B cell (primary cell): ENCODE results near the gene SETD1A. TPM values are rescaled to one million over a fixed set of nuclear protein-coding genes. Genes with fewer than 3 reads are reported as not detected.

Source experiments
- ATAC-seq: fragments of 200-7000 bp; cut with Tn5 transposase; one replicate; pipeline ENCODE4 v1.10.0; 2021; ENCODE audit warnings: low read depth, mild to moderate bottlenecking, moderate number of reproducible peaks, moderate library complexity
- CTCF ChIA-PET: fragments of 350-600 bp; sonication (Branson Sonifier 250); formaldehyde crosslinking; loops from one replicate; lab custom pipeline; 2021; ENCODE audit warnings: antibody characterized with exemption, inconsistent platforms; lab: Charles Lee
- POLR2A ChIA-PET: fragments of 350-600 bp; sonication (Branson Sonifier 250); formaldehyde crosslinking; loops from one replicate; lab custom pipeline; 2021; ENCODE audit warnings: antibody characterized with exemption; lab: Charles Lee
- DNase-seq: peaks from one replicate; pipeline ENCODE4 v3.0.0; 2013
- H2AFZ ChIP-seq: 2 replicates; pipeline ENCODE4 v1.6.1; 2012; ENCODE audit warnings: mild to moderate bottlenecking, low read depth, low read length; ENCODE audit not compliant: insufficient read depth, poor library complexity, severe bottlenecking
- H3K27ac ChIP-seq, 2 donors: 1 replicate in 1 of 2; 2 replicates in 1 of 2; pipeline ENCODE4 v1.5.1; 2012 to 2013; ENCODE audit warnings: low read length in 2 of 2, mild to moderate bottlenecking in 2 of 2, moderate library complexity in 1 of 2
- H3K27me3 ChIP-seq, 4 experiments: fragments of 200-600 bp in 1 of 4; sonication (generic) in 1 of 4; replicated peaks in 1 of 4; 1 replicate in 2 of 4; 2 replicates in 2 of 4; pipeline versions ENCODE4 v1.6.1 to v1.7.0; 2013 to 2016; ENCODE audit warnings: low read length in 3 of 4, mild to moderate bottlenecking in 2 of 4, mixed read lengths in 1 of 4, moderate library complexity in 1 of 4; ENCODE audit not compliant: insufficient read depth in 4 of 4, control insufficient read depth in 3 of 4; ENCODE audit errors: control extremely low read depth in 1 of 4
- H3K36me3 ChIP-seq, 2 experiments: replicated peaks in 1 of 2; 1 replicate in 1 of 2; 2 replicates in 1 of 2; pipeline versions ENCODE4 v1.6.1 to v1.7.1; 2013; ENCODE audit warnings: low read length in 1 of 2; ENCODE audit not compliant: insufficient read depth in 2 of 2, control insufficient read depth in 1 of 2; ENCODE audit errors: control extremely low read depth in 1 of 2, extremely low read depth in 1 of 2
- H3K4me1 ChIP-seq, 2 donors: fragments of 200-600 bp in 1 of 2; sonication (generic) in 1 of 2; 1 replicate in 1 of 2; 2 replicates in 1 of 2; pipeline versions ENCODE4 v1.5.1 to v1.6.1; 2013 to 2017; ENCODE audit warnings: low read length in 2 of 2; ENCODE audit not compliant: control insufficient read depth in 2 of 2, insufficient read depth in 2 of 2
- H3K4me2 ChIP-seq: replicated peaks from 2 replicates; pipeline ENCODE3; 2012; ENCODE audit warnings: mild to moderate bottlenecking, low read depth, low read length; ENCODE audit not compliant: poor library complexity, severe bottlenecking
- H3K4me3 ChIP-seq, 5 experiments: fragments of 200-600 bp in 1 of 5; sonication (generic) in 1 of 5; 1 replicate in 3 of 5; 2 replicates in 2 of 5; pipeline versions ENCODE4 v1.5.1 to v1.7.0; 2011 to 2016; ENCODE audit warnings: low read length in 4 of 5, mild to moderate bottlenecking in 4 of 5, low read depth in 2 of 5, control low read depth in 1 of 5, moderate library complexity in 1 of 5; ENCODE audit not compliant: insufficient read depth in 1 of 5; ENCODE audit errors: control extremely low read depth in 1 of 5, extremely low read depth in 1 of 5
- H3K79me2 ChIP-seq: fragments of 200-600 bp; sonication (generic); one replicate; pipeline ENCODE4 v1.6.0; 2016; ENCODE audit warnings: low read length; ENCODE audit not compliant: control insufficient read depth, insufficient read depth
- H3K9ac ChIP-seq: fragments of 200-600 bp; sonication (generic); 2 replicates; pipeline ENCODE4 v1.6.1; 2017; ENCODE audit warnings: mild to moderate bottlenecking, low read length, moderate library complexity
- H3K9me3 ChIP-seq, 3 donors: one replicate each; pipeline versions ENCODE4 v1.6.1 to v1.7.1; 2013; ENCODE audit warnings: low read length in 2 of 3; ENCODE audit not compliant: control insufficient read depth in 2 of 3, insufficient read depth in 1 of 3; ENCODE audit errors: control extremely low read depth in 1 of 3
- H4K20me1 ChIP-seq: 2 replicates; pipeline ENCODE4 v1.6.0; 2012; ENCODE audit warnings: mild to moderate bottlenecking, low read length; ENCODE audit not compliant: insufficient read depth, control insufficient read depth, poor library complexity, severe bottlenecking
- H3K27ac Mint-ChIP-seq: one replicate; pipeline ENCODE4 v1.8.0; 2021; ENCODE audit warnings: mixed read lengths
- H3K27me3 Mint-ChIP-seq: one replicate; pipeline ENCODE4 v1.8.0; 2021; ENCODE audit warnings: mixed read lengths
- H3K4me1 Mint-ChIP-seq: one replicate; pipeline ENCODE4 v1.8.0; 2021; ENCODE audit warnings: mixed read lengths
- H3K4me3 Mint-ChIP-seq: one replicate; pipeline ENCODE4 v1.8.0; 2021; ENCODE audit warnings: mixed read lengths
- H3K9me3 Mint-ChIP-seq: one replicate; pipeline ENCODE4 v1.8.0; 2022; ENCODE audit warnings: mixed read lengths; ENCODE audit not compliant: insufficient read depth
- CTCF ChIP-seq: fragments of 200-600 bp; IDR thresholded peaks from one replicate; pipeline ENCODE4 v1.8.0; 2022; ENCODE audit warnings: antibody characterized with exemption, mild to moderate bottlenecking
- EZH2 ChIP-seq: IDR thresholded peaks from 2 replicates; pipeline ENCODE4 v1.6.1; 2012; ENCODE audit warnings: borderline replicate concordance, low read depth, mild to moderate bottlenecking, moderate library complexity, low read length; ENCODE audit not compliant: insufficient read depth, poor library complexity, severe bottlenecking
- WGBS: methylation state at CpG from one replicate; pipeline ENCODE4 v1.1.5; 2013; ENCODE audit warnings: missing lambda C conversion rate; ENCODE audit not compliant: insufficient coverage; 5-methylcytosine and 5-hydroxymethylcytosine counted together
- intact Hi-C: fragments of 100-400 bp; cut with micrococcal nuclease; formaldehyde crosslinking; loops from one replicate; pipeline ENCODE4 v1.10.0; 2022
- polyA plus RNA-seq: library from polyadenylated mRNA; depleted of rRNA; stranded (reverse); fragments of >200 nt; gene quantifications from 2 replicates; pipeline ENCODE4 v1.2.3, GENCODE V29; 2012
- total RNA-seq, 2 donors: library from RNA; stranded (reverse); fragments of 120-200 nt in 1 of 2; gene quantifications; 1 replicate in 1 of 2; 2 replicates in 1 of 2; pipeline versions ENCODE4 v1.2.3 to v1.2.4, GENCODE V29; 2013 to 2022

The SETD1A gene
- total and polyA plus RNA-seq, 2 donors (not counting 1 experiment from before 2014, with no cell fraction given) = 11.5 to 39.5 TPM

GRCh38 chr16:31008551-31008950 lies 51.0 kb downstream of the SETD1A start:
- no peak for ATAC-seq
- Histone ChIP-seq H3K79me2 (no peaks in the 10 kb centered on the region), H2AFZ (no peak overlapping the region), H3K9ac (no peak overlapping the region), H3K4me1 (peaks cover 6 to 10% of the 10 kb centered on the region in 2 donors), H3K9me3 (peaks cover 0 to 13% (median 0%) of the 10 kb centered on the region in 3 donors), H4K20me1 (no peaks in the 10 kb centered on the region), H3K36me3 (no peaks in the 10 kb centered on the region), H3K27ac (no peak overlapping the region), H3K4me3 (no peak overlapping the region), H3K27me3 (peaks cover 0 to 37% (median 18%) of the 10 kb centered on the region in 4 experiments), H3K4me2 (no peak overlapping the region)
- CTCF ChIA-PET = interaction anchor here (0.6 kb wide), 1 partner anchor 23 kb away, joined by 3 read pairs; no protein-coding TSS in a partner anchor
- Mint-ChIP-seq H3K9me3 (no peaks in the 10 kb centered on the region), H3K27me3 (peaks cover 35% of the 10 kb centered on the region), H3K4me3 (no peak overlapping the region), H3K27ac (no peak overlapping the region), H3K4me1 (peaks cover 18% of the 10 kb centered on the region)
- intact Hi-C loops = no loop called here
- 100% methylated on average over 1 of the region's 5 CpGs for WGBS
- POLR2A ChIA-PET = no interaction called here
- no peak for DNase-seq
- TF ChIP-seq CTCF (no peak), EZH2 (no peak)

DNA sequence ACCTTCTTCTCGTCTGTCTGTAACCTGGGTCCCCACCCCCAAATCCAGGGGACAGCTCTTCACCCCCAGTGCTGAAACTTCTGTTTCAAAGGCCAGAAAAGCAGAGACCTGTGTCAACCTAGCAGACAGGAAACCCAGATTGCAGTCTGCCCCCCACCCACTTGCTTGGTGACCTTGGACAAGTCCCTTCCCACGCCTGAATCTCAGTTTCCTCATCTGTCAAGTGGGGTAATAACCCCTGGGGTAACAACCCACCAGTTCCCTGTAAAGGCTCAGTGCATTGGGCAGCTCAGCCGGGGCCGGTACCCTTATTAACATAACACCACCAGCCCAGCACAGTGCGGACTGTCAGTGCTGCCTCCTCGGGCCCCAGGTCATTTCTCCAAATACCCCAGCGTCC lies 51.6 kb downstream of the SETD1A start:
- Histone ChIP-seq H3K9me3 (peaks cover 0 to 14% (median 0%) of the 10 kb centered on the region in 3 donors), H3K4me1 (peaks cover 6 to 10% of the 10 kb centered on the region in 2 donors), H2AFZ (no peak overlapping the region), H3K27me3 (peaks cover 0 to 37% (median 18%) of the 10 kb centered on the region in 4 experiments), H3K9ac (no peak overlapping the region), H3K4me3 (no peak overlapping the region), H3K27ac (no peak overlapping the region), H3K79me2 (no peaks in the 10 kb centered on the region), H3K4me2 (no peak overlapping the region), H3K36me3 (no peaks in the 10 kb centered on the region), H4K20me1 (no peaks in the 10 kb centered on the region)
- ChIA-PET CTCF (interaction anchor here (0.6 kb wide), 1 partner anchor 23 kb away, joined by 3 read pairs; no protein-coding TSS in a partner anchor), POLR2A (no interaction called here)
- peaks cover 20% of the 10 kb centered on the region for H3K4me1 Mint-ChIP-seq
- intact Hi-C loops = no loop called here
- ATAC-seq (no peak), DNase-seq (no peak)
- no peaks in the 10 kb centered on the region for H3K9me3 Mint-ChIP-seq
- 75% methylated on average over 7 of the region's 7 CpGs for WGBS
- no peak overlapping the region for H3K4me3 Mint-ChIP-seq
- peaks cover 37% of the 10 kb centered on the region for H3K27me3 Mint-ChIP-seq
- H3K27ac Mint-ChIP-seq = no peak overlapping the region
- no peak for TF ChIP-seq CTCF
- TF ChIP-seq EZH2 = no peak
